T-helper 2 cell treated with Interferon-gamma antibody and Interleukin-4, amounts not matched to agents 100 ng/mL and 5 ng/mL, for 36 hours (primary cell): ENCODE results near the gene DHRS7B. TPM values are rescaled to one million over a fixed set of nuclear protein-coding genes. Genes with fewer than 3 reads are reported as not detected.

ENCODE experiments used
- intact Hi-C: fragments of 100-400 bp; cut with micrococcal nuclease; formaldehyde crosslinking; loops from one replicate; pipeline ENCODE4 v1.15.1; 2023
- total RNA-seq: library from RNA; stranded (reverse); gene quantifications from 2 replicates; pipeline ENCODE4 v1.2.3, GENCODE V29; 2022

Gene DHRS7B
- total RNA-seq, 1 donor from 2014 or later: 15.1 TPM

DNA sequence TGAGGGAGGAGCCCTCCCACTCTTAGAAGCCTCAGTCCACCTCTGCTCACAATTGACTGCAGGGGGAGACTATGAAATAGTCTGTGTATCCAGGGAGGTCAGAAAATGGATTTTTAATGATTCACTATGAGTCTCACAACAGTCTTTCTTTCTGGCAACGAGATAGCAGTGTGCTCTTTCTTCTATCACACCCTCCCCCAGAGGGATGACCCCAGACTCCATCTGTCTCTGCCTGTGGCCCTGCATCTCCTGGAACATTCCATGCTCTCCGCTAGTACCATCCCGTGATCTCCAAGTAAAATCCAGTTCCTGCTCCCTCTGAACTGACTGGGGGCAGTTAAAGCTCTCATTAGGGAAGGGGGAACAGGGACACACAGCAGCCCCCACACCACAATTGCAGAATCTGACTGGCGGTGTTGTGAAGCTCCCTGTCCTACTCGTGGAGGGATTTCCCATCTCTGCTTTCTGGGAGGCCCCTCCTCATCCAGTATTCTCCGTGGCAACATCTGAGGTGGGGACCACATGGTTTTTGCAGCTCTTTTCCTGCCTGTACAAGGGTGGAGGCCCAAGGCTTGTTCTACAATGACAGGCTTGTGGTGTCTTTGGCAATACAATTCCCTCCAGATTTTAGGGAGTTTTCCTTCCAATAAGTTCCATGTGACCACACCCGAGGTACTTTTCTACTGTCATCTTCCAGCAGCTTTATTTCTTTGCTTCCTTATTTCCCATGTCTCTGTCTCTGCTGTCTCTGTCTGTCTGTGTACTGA lies 107.0 kb downstream of the DHRS7B start:
- intact Hi-C loops: no loop called here

DNA sequence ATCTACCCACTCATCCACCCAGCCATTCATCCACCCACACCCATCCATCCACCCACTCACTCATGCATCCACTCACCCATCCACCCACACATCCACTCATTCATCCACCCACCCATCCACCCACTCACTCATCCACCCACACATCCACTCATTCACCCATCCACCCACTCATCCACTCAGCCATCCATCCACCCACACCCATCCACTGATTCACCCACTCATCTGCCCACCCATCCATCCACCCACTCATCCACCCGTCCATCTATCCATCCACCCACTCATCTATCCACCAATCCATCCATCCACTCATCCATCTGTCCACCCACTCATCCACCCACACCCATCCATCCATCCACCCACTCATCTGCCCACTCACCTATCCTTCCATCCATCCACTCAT lies 109.2 kb downstream of the DHRS7B start:
- intact Hi-C loops: no loop called here

DNA sequence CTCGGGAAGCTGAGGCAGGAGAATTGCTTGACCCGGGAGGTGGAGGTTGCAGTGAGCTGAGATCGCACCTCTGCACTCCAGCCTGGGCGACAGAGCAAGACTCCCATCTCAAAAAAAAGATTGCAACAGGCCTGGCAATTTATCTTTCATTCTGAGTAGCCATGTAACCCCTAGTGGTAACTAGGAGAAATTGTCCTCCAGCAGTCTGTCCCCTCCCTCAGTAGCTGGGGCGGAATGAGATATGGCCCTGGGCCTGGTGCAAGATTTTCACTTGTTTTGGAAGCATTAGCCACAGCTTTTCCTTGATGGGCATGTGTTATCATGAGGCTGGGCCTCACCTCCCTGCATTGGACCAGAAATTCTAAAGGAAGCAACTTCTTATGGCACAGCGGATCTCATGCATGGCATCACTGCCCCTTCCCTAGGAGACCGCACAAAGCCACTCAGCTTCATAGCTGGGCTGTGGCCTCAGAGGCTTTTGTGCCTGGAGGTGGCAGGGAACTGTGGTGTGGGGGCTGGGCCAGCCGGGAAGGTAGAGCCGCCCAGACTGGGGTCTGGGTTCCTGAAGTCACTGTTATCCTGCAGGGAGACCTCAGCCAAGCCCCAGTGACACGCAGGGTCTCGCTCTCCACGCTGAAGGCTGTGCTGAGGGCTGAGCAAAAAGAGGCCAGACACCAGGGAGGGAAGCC lies 113.1 kb downstream of the DHRS7B start:
- intact Hi-C loops: no loop called here

DNA sequence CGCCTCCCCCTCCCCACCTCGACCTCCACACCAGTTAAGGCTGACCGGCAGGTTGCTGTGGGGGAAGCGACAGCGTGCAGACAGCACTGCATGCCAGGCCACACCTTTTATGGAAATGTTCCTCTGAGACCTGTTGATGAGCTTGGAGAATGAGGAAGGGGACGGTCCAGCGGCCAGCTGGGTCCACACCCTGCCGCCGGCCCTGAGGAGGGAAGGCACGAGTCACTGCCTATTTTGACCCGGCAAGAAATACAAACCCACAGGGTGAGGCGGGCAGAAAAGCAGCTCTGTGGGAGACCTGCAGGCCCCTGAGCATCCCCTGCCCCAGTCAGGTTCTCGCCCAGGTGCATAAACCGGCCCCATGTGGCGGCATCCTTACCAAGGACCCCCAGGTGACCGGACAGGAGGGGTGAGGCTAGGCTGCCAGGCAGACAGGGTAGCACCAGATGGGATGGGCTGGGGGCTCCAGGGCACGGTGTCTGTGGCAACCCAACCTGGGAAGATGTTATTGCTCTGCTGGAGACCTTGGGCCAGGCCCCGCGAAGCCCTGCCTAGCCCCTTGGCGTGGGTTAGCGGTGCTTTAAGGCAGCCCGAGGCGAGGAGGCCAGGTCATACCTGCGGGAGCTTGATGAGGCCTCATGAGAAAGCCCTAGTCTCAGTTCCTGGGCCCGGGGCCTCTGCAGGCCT lies 113.7 kb downstream of the DHRS7B start:
- intact Hi-C loops: no loop called here

Other genes with a start within 250 kb of the DHRS7B start
- 144 and 157 TPM in 2 replicates for gene USP22, start 84.0 kb upstream of the DHRS7B start, total RNA-seq
- 20.3 and 23.5 TPM in 2 replicates for gene TMEM11, start 87.2 kb downstream of the DHRS7B start, total RNA-seq
- gene NATD1, start 126.4 kb downstream of the DHRS7B start, total RNA-seq: 1.0 and 1.1 TPM in 2 replicates
- gene MAP2K3, start 157.7 kb downstream of the DHRS7B start, total RNA-seq: 57.8 and 58.0 TPM in 2 replicates
- gene KCNJ12, start 249.4 kb downstream of the DHRS7B start, total RNA-seq: not detected in 2 replicates